Liver (tissue), 9 donors: ENCODE results near the gene COP1. TPM values are rescaled to one million over a fixed set of nuclear protein-coding genes. Genes with fewer than 3 reads are reported as not detected.

ENCODE experiments used
- DNase-seq: peaks from one replicate; pipeline ENCODE4 v3.0.0-alpha.2; 2017; ENCODE audit warnings: low spot score
- H3K27ac ChIP-seq, 2 donors: one replicate each; pipeline ENCODE4 v1.7.0; 2013; ENCODE audit warnings: inconsistent platforms in 2 of 2, low read length in 2 of 2, control low read depth in 1 of 2, low read depth in 1 of 2, mild to moderate bottlenecking in 1 of 2
- H3K27me3 ChIP-seq, 4 donors: one replicate each; pipeline versions ENCODE4 v1.6.1 to v1.7.0; 2013; ENCODE audit warnings: low read length in 3 of 4, inconsistent platforms in 1 of 4, mild to moderate bottlenecking in 1 of 4, moderate library complexity in 1 of 4; ENCODE audit not compliant: control insufficient read depth in 4 of 4, insufficient read depth in 4 of 4
- H3K36me3 ChIP-seq, 4 donors: one replicate each; pipeline versions ENCODE4 v1.6.1 to v1.7.0; 2013; ENCODE audit warnings: low read length in 3 of 4, mild to moderate bottlenecking in 3 of 4, low read depth in 1 of 4, moderate library complexity in 1 of 4; ENCODE audit not compliant: control insufficient read depth in 4 of 4, insufficient read depth in 3 of 4
- H3K4me1 ChIP-seq, 4 donors: one replicate each; pipeline versions ENCODE4 v1.6.1 to v1.7.0; 2013; ENCODE audit warnings: low read length in 3 of 4, mild to moderate bottlenecking in 3 of 4, moderate library complexity in 1 of 4; ENCODE audit not compliant: control insufficient read depth in 4 of 4, insufficient read depth in 4 of 4
- H3K4me3 ChIP-seq, 3 donors: one replicate each; pipeline versions ENCODE4 v1.6.1 to v1.7.0; 2013; ENCODE audit warnings: low read length in 3 of 3, control low read depth in 1 of 3, low read depth in 1 of 3, mild to moderate bottlenecking in 1 of 3
- H3K9ac ChIP-seq, 2 donors: one replicate each; pipeline ENCODE4 v1.7.0; 2013; ENCODE audit warnings: low read length in 2 of 2, mild to moderate bottlenecking in 2 of 2, moderate library complexity in 2 of 2, control low read depth in 1 of 2, low read depth in 1 of 2
- H3K9me3 ChIP-seq, 4 donors: one replicate each; pipeline versions ENCODE4 v1.6.1 to v1.7.0; 2013; ENCODE audit warnings: low read length in 3 of 4; ENCODE audit not compliant: control insufficient read depth in 4 of 4
- ATF3 ChIP-seq: IDR thresholded peaks from 2 replicates; pipeline ENCODE4 v1.6.1; 2016; ENCODE audit warnings: antibody characterized with exemption
- CTCF ChIP-seq: fragments of 150-350 bp; IDR thresholded peaks from 2 replicates; pipeline ENCODE4 v1.5.1; 2017; ENCODE audit warnings: improper control_type of control experiment, low read depth, low read length; ENCODE audit not compliant: missing input control
- EGR1 ChIP-seq, 2 donors: IDR thresholded peaks; 2 replicates each; pipeline ENCODE4 v1.6.1; 2016 to 2018; ENCODE audit warnings: antibody characterized with exemption in 2 of 2, low read depth in 2 of 2
- FOXA1 ChIP-seq: IDR thresholded peaks from 2 replicates; pipeline ENCODE4 v1.6.1; 2016; ENCODE audit warnings: antibody characterized with exemption
- FOXA2 ChIP-seq: IDR thresholded peaks from 2 replicates; pipeline ENCODE4 v1.6.1; 2016; ENCODE audit warnings: antibody characterized with exemption
- GABPA ChIP-seq, 2 donors: IDR thresholded peaks in 1 of 2; conservative IDR thresholded peaks in 1 of 2; 2 replicates each; pipeline ENCODE4 v1.6.1; 2016; ENCODE audit warnings: antibody characterized with exemption in 2 of 2, mild to moderate bottlenecking in 1 of 2, moderate library complexity in 1 of 2
- HNF4A ChIP-seq, 2 donors: conservative IDR thresholded peaks; 2 replicates each; pipeline ENCODE4 v1.6.1; 2016; ENCODE audit warnings: antibody characterized with exemption in 2 of 2, mild to moderate bottlenecking in 2 of 2
- HNF4G ChIP-seq: IDR thresholded peaks from 2 replicates; pipeline ENCODE4 v1.6.1; 2016; ENCODE audit warnings: antibody characterized with exemption
- MAX ChIP-seq: IDR thresholded peaks from 2 replicates; pipeline ENCODE4 v1.6.1; 2016; ENCODE audit warnings: antibody characterized with exemption
- NR2F2 ChIP-seq: IDR thresholded peaks from 2 replicates; pipeline ENCODE4 v1.6.1; 2016; ENCODE audit warnings: antibody characterized with exemption
- RAD21 ChIP-seq, 2 donors: IDR thresholded peaks; 2 replicates each; pipeline ENCODE4 v1.6.1; 2016; ENCODE audit warnings: antibody characterized with exemption in 2 of 2, mild to moderate bottlenecking in 2 of 2
- REST ChIP-seq: IDR thresholded peaks from 2 replicates; pipeline ENCODE4 v1.6.1; 2016; ENCODE audit warnings: antibody characterized with exemption, mild to moderate bottlenecking
- RXRA ChIP-seq, 2 donors: IDR thresholded peaks; 2 replicates each; pipeline ENCODE4 v1.6.1; 2017 to 2018; ENCODE audit warnings: antibody characterized with exemption in 2 of 2, mild to moderate bottlenecking in 1 of 2
- SP1 ChIP-seq: IDR thresholded peaks from 2 replicates; pipeline ENCODE4 v1.6.1; 2018; ENCODE audit warnings: antibody characterized with exemption, mild to moderate bottlenecking
- TAF1 ChIP-seq: conservative IDR thresholded peaks from 2 replicates; pipeline ENCODE4 v1.6.1; 2016; ENCODE audit warnings: antibody characterized with exemption, mild to moderate bottlenecking
- YY1 ChIP-seq: IDR thresholded peaks from 2 replicates; pipeline ENCODE4 v1.6.1; 2016; ENCODE audit warnings: antibody characterized with exemption, mild to moderate bottlenecking
- ZBTB33 ChIP-seq: IDR thresholded peaks from 2 replicates; pipeline ENCODE4 v1.6.1; 2016; ENCODE audit warnings: antibody characterized with exemption
- WGBS: extraction: QIAGEN DNeasy Blood & Tissue Kit; methylation state at CpG from one replicate; pipeline ENCODE4 v1.1.7; 2013; 5-methylcytosine and 5-hydroxymethylcytosine counted together
- polyA plus RNA-seq, 2 donors: library from polyadenylated mRNA; stranded (reverse) in 1 of 2; unstranded in 1 of 2; fragments of 200-250 nt in 1 of 2; fragments of >200 nt in 1 of 2; fragmentation: Nextera tagmentation in 1 of 2; extraction: Ambion mirVana in 1 of 2; gene quantifications; one replicate each; pipeline versions ENCODE4 v1.2.1 to v1.2.3, GENCODE V29; 2013 to 2015
- total RNA-seq, 2 donors: library from RNA; depleted of rRNA; stranded (reverse); fragments of >200 nt; gene quantifications; one replicate each; pipeline ENCODE4 v1.2.3, GENCODE V29; 2014
- donor health status: healthy.
- donor health status: healthy.
- donor health status: healthy.
- donor health status: healthy.
- donor health status: healthy.

COP1 gene
- total and polyA plus RNA-seq, 4 donors, result 14.7 to 35.7 (median 22.5) TPM

- DNase-seq, result peak; percentile 41
- H3K9me3 ChIP-seq, result no peaks in the 10 kb centered on the region
- no peak overlapping the region for H3K9ac ChIP-seq
- H3K36me3 ChIP-seq, result peaks cover 0 to 5% (median 0%) of the 10 kb centered on the region in 4 donors
- TF ChIP-seq CTCF, result peak; percentile 70
- TF ChIP-seq RXRA (IDR thresholded peaks at IDR 0.05), result no peak
- TF ChIP-seq FOXA1, result peak; percentile 48
- no peak for TF ChIP-seq YY1
- TF ChIP-seq MAX, result no peak
- TF ChIP-seq SP1, result no peak
- peak; percentile 79 to 88 for TF ChIP-seq RAD21 (IDR thresholded peaks at IDR 0.05)
- no peak for TF ChIP-seq EGR1 (IDR thresholded peaks at IDR 0.05; ENCODE audit: low read depth in 2 of 2)
- TF ChIP-seq GABPA (IDR thresholded peaks at IDR 0.05 in 1 of 2, conservative IDR thresholded peaks at IDR 0.05 in 1 of 2), result no peak
- TF ChIP-seq TAF1, result no peak
- TF ChIP-seq ZBTB33, result no peak
- TF ChIP-seq NR2F2, result no peak
- no peak for TF ChIP-seq HNF4G
- no peak for TF ChIP-seq ATF3
- TF ChIP-seq FOXA2, result peak; percentile 53
- TF ChIP-seq REST, result no peak
- TF ChIP-seq HNF4A (conservative IDR thresholded peaks at IDR 0.05), result peak in 1 of 2 donors; percentile 12
- H3K27me3 ChIP-seq, result no peaks in the 10 kb centered on the region
- H3K4me1 ChIP-seq, result no peaks in the 10 kb centered on the region
- no peak overlapping the region for H3K4me3 ChIP-seq
- H3K27ac ChIP-seq, result no peak overlapping the region
- WGBS, result 33% methylated on average over 5 of the region's 5 CpGs
These were observed 133.4 kb downstream of the COP1 start for GRCh38 chr1:176073524-176074157.
